HepG2 (cell line): ENCODE results near the gene SOX13. TPM values are rescaled to one million over a fixed set of nuclear protein-coding genes. Genes with fewer than 3 reads are reported as not detected.

Source experiments
- ATAC-seq: fragments of 200-7000 bp; cut with Tn5 transposase; 3 replicates; pipeline ENCODE4 v1.9.1; 2020; ENCODE audit warnings: mild to moderate bottlenecking, moderate library complexity
- BruUV-seq: library from RNA; stranded (reverse); fragments of 400-500 nt; replicated peaks from 2 replicates; lab custom pipeline; 2021; lab: Mats Ljungman, UMichigan
- CTCF ChIA-PET: fragments of 300-600 bp; formaldehyde crosslinking; extraction: SDS; loops from one replicate; lab custom pipeline; 2021; ENCODE audit warnings: low total read pairs, inconsistent platforms, low intra/inter-chr PET ratio; lab: Yijun Ruan, JAX
- POLR2A ChIA-PET: fragments of 350-600 bp; sonication (Branson Sonifier 250); formaldehyde crosslinking; loops from one replicate; lab custom pipeline; 2020; ENCODE audit warnings: antibody characterized with exemption, inconsistent platforms; lab: Yijun Ruan, JAX
- DNase-seq: peaks from one replicate; pipeline ENCODE4 v3.0.0-alpha.2; 2015; ENCODE audit warnings: low spot score
- FAIRE-seq: peaks from 3 replicates; lab custom pipeline; 2011; peaks lifted over from hg19 to GRCh38; lab: Jason Lieb, UNC
- H2AFZ ChIP-seq: one replicate; pipeline ENCODE4 v1.6.1; 2011; ENCODE audit warnings: low read length, inconsistent platforms
- H3K27ac ChIP-seq: fragments of 300-600 bp; 3 replicates; pipeline ENCODE4 v1.8.0; 2011; ENCODE audit warnings: mixed run types, mild to moderate bottlenecking, mixed read lengths, low read length, inconsistent platforms; ENCODE audit not compliant: insufficient read depth; ENCODE audit errors: extremely low read length
- H3K27me3 ChIP-seq, 2 experiments: fragments of 200-600 bp in 1 of 2; 2 replicates in 1 of 2; 3 replicates in 1 of 2; pipeline versions ENCODE4 v1.6.0 to v1.8.0; 2011; ENCODE audit warnings: low read length in 2 of 2, mild to moderate bottlenecking in 2 of 2, moderate library complexity in 2 of 2, inconsistent platforms in 1 of 2; ENCODE audit not compliant: insufficient read depth in 2 of 2, control insufficient read depth in 1 of 2
- H3K36me3 ChIP-seq, 2 experiments: fragments of 200-600 bp in 1 of 2; replicated peaks in 1 of 2; 2 replicates in 1 of 2; 3 replicates in 1 of 2; pipeline versions ENCODE4 v1.5.1 to v1.8.0; 2011; ENCODE audit warnings: low read length in 2 of 2, inconsistent platforms in 1 of 2; ENCODE audit not compliant: insufficient read depth in 2 of 2, control insufficient read depth in 1 of 2
- H3K4me1 ChIP-seq: 2 replicates; pipeline ENCODE4 v1.5.1; 2012; ENCODE audit warnings: low read length, inconsistent platforms; ENCODE audit not compliant: insufficient read depth
- H3K4me2 ChIP-seq: 2 replicates; pipeline ENCODE4 v1.6.0; 2011; ENCODE audit warnings: low read depth, low read length, inconsistent platforms
- H3K4me3 ChIP-seq, 3 experiments: fragments of 200-600 bp in 1 of 3; sonication (generic), shearing (Covaris generic) in 1 of 3; replicated peaks in 1 of 3; 2 replicates each; pipeline ENCODE4 v1.5.1; 2011 to 2016; ENCODE audit warnings: low read length in 3 of 3, inconsistent platforms in 2 of 3, low read depth in 2 of 3, mild to moderate bottlenecking in 2 of 3, control low read depth in 1 of 3, mixed read lengths in 1 of 3; ENCODE audit not compliant: insufficient read depth in 1 of 3
- H3K79me2 ChIP-seq: one replicate; pipeline ENCODE4 v1.6.1; 2011; ENCODE audit warnings: low read length, inconsistent platforms; ENCODE audit not compliant: insufficient read depth
- H3K9ac ChIP-seq: 2 replicates; pipeline ENCODE4 v1.6.0; 2011; ENCODE audit warnings: mild to moderate bottlenecking, low read depth, low read length, inconsistent platforms; ENCODE audit not compliant: insufficient read depth
- H3K9me3 ChIP-seq: 2 replicates; pipeline ENCODE4 v1.5.1; 2012; ENCODE audit warnings: mild to moderate bottlenecking, low read length
- H4K20me1 ChIP-seq: 2 replicates; pipeline ENCODE4 v1.6.0; 2011; ENCODE audit warnings: inconsistent platforms, mild to moderate bottlenecking, low read length, moderate library complexity; ENCODE audit not compliant: insufficient read depth
- ZNF616 ChIP-seq: sonication (generic); formaldehyde crosslinking; IDR thresholded peaks from 2 replicates; pipeline ENCODE4 v1.5.0; 2020; ENCODE audit warnings: low read depth, mild to moderate bottlenecking, missing genetic modification reagents
- WGBS: methylation state at CpG from one replicate; pipeline ENCODE4 v1.1.6; 2017; ENCODE audit warnings: low lambda C conversion rate; 5-methylcytosine and 5-hydroxymethylcytosine counted together
- in situ Hi-C: cut with HindIII; loops from 2 replicates; pipeline ENCODE4 v1.10.0; 2017; ENCODE audit warnings: low pct_unique_long_range_greater_than_20kb; ENCODE audit not compliant: extremely low pct_ligation_motif_present
- intact Hi-C: fragments of 100-400 bp; cut with micrococcal nuclease; formaldehyde crosslinking; loops from one replicate; pipeline ENCODE4 v1.10.0; 2022; ENCODE audit not compliant: unreplicated experiment
- polyA plus RNA-seq, 8 experiments: library from polyadenylated mRNA; depleted of rRNA in 3 of 8; stranded (reverse) in 7 of 8; unstranded in 1 of 8; fragments of >200 nt; fragmentation: Illumina TruSeq in 4 of 8; extraction: Trizol in 4 of 8; gene quantifications; 2 replicates each; pipeline versions ENCODE4 v1.2.1 to v1.2.3, GENCODE V29; 2011 to 2016; ENCODE audit warnings: low read depth in 4 of 8, missing spikeins in 1 of 8, mixed read lengths in 1 of 8; ENCODE audit not compliant: insufficient read depth in 1 of 8
- total RNA-seq, 5 experiments: library from RNA; depleted of rRNA; stranded (reverse); fragments of >200 nt; fragmentation: Illumina TruSeq; extraction: Trizol; gene quantifications; 2 replicates each; pipeline ENCODE4 v1.2.3, GENCODE V29; 2016; ENCODE audit warnings: low read depth in 1 of 5
- TF ChIP-seq, protein P1 (sequence below): sonication (generic); formaldehyde crosslinking; IDR thresholded peaks from one replicate; pipeline ENCODE4 v1.5.1; 2020; ENCODE audit warnings: mild to moderate bottlenecking, missing genetic modification reagents; ENCODE audit errors: not compliant biosample characterization

The SOX13 gene
- total and polyA plus RNA-seq, 2 of the 13 experiments (the other 11 are each of a cell fraction or from before 2014, with no cell fraction given), result 13.3 to 15.8 TPM

DNA sequence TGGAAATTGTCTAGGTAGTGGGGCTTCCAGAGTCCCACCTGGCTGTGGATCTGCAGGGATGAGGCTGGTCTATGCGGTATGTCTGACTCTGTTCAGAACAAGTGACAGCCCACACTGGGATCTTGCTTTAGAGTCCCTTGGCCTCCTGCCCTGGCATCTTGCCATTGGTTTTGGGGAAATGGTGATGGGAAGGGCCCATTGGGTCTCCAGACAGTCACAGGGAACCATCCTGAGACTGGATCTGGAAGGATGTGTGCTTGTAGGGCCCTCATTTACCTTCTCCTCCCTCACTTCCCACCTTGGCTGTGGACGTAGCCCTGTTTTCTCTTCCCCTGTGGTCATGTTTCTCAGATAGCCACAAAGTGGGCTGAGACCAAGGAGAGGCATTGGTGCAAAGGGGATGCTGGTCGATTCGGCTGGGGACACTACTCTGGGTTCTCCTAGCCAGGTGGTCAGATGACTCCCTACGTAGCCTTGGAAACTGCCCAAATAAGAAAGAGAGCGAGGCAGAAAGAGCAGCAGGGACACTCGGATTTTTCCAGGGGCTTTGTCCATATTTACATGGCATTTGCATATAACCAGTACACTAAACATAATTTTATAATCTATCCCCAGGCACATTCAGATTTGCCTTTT, 15.1 kb downstream of the SOX13 start:
- Histone ChIP-seq H3K79me2 (peaks cover 87% of the 10 kb centered on the region), H3K9ac (no peak overlapping the region), H3K4me1 (peaks cover 61% of the 10 kb centered on the region), H3K27ac (no peak overlapping the region), H3K9me3 (no peaks in the 10 kb centered on the region), H3K27me3 (no peaks in the 10 kb centered on the region), H3K36me3 (peaks cover 0 to 3% of the 10 kb centered on the region in 2 experiments; a peak in 2 of 5 replicates), H2AFZ (no peak overlapping the region), H3K4me3 (no peak overlapping the region), H3K4me2 (no peak overlapping the region), H4K20me1 (peaks cover under 1% of the 10 kb centered on the region)
- no peak for DNase-seq
- ATAC-seq, result no peak
- in situ Hi-C loops, result no loop called here
- POLR2A ChIA-PET, result no interaction called here
- intact Hi-C loops, result no loop called here
- no peak for TF ChIP-seq ZNF616 (CRISPR knock-in tag)
- FAIRE-seq, result no peak
- CTCF ChIA-PET, result no interaction called here
- 97% methylated on average over 7 of the region's 7 CpGs for WGBS
- no TSS peak for BruUV-seq

GRCh38 chr1:204088596-204088995, 15.7 kb downstream of the SOX13 start:
- TF ChIP-seq, protein P1, sequence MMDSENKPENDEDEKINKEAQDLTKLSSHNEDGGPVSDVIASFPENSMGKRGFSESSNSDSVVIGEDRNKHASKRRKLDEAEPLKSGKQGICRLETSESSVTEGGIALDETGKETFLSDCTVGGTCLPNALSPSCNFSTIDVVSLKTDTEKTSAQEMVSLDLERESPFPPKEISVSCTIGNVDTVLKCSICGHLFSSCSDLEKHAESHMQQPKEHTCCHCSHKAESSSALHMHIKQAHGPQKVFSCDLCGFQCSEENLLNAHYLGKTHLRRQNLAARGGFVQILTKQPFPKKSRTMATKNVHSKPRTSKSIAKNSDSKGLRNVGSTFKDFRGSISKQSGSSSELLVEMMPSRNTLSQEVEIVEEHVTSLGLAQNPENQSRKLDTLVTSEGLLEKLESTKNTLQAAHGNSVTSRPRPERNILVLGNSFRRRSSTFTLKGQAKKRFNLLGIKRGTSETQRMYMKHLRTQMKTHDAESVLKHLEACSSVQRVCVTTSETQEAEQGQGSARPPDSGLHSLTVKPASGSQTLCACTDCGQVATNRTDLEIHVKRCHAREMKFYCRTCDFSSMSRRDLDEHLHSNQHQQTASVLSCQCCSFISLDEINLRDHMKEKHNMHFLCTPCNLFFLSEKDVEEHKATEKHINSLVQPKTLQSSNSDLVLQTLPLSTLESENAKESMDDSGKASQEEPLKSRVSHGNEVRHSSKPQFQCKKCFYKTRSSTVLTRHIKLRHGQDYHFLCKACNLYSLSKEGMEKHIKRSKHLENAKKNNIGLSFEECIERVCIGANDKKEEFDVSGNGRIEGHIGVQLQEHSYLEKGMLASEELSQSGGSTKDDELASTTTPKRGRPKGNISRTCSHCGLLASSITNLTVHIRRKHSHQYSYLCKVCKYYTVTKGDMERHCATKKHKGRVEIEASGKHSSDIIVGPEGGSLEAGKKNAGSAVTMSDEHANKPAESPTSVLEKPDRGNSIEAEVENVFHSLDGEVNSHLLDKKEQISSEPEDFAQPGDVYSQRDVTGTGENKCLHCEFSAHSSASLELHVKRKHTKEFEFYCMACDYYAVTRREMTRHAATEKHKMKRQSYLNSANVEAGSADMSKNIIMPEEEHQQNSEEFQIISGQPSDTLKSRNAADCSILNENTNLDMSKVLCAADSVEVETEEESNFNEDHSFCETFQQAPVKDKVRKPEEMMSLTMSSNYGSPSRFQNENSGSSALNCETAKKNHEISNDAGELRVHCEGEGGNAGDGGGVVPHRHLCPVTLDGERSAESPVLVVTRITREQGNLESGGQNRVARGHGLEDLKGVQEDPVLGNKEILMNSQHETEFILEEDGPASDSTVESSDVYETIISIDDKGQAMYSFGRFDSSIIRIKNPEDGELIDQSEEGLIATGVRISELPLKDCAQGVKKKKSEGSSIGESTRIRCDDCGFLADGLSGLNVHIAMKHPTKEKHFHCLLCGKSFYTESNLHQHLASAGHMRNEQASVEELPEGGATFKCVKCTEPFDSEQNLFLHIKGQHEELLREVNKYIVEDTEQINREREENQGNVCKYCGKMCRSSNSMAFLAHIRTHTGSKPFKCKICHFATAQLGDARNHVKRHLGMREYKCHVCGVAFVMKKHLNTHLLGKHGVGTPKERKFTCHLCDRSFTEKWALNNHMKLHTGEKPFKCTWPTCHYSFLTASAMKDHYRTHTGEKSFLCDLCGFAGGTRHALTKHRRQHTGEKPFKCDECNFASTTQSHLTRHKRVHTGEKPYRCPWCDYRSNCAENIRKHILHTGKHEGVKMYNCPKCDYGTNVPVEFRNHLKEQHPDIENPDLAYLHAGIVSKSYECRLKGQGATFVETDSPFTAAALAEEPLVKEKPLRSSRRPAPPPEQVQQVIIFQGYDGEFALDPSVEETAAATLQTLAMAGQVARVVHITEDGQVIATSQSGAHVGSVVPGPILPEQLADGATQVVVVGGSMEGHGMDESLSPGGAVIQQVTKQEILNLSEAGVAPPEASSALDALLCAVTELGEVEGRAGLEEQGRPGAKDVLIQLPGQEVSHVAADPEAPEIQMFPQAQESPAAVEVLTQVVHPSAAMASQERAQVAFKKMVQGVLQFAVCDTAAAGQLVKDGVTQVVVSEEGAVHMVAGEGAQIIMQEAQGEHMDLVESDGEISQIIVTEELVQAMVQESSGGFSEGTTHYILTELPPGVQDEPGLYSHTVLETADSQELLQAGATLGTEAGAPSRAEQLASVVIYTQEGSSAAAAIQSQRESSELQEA (CRISPR knock-in tag), result no peak
- Histone ChIP-seq H3K4me3 (no peak overlapping the region), H3K4me2 (no peak overlapping the region), H3K27me3 (no peaks in the 10 kb centered on the region), H3K27ac (no peak overlapping the region), H3K36me3 (peaks cover 0 to 3% of the 10 kb centered on the region in 2 experiments; a peak in 2 of 5 replicates), H3K79me2 (peaks cover 87% of the 10 kb centered on the region), H4K20me1 (no peaks in the 10 kb centered on the region; the same call in 1 of the 2 replicates), H3K9me3 (no peaks in the 10 kb centered on the region), H2AFZ (no peak overlapping the region), H3K9ac (no peak overlapping the region), H3K4me1 (peaks cover 61% of the 10 kb centered on the region)
- BruUV-seq, result no TSS peak
- in situ Hi-C loops, result no loop called here
- FAIRE-seq (no peak), ATAC-seq (no peak), DNase-seq (no peak)
- ChIA-PET CTCF (no interaction called here), POLR2A (no interaction called here)
- 98% methylated on average over 7 of the region's 8 CpGs for WGBS
- intact Hi-C loops, result no loop called here
